ENCODE results near the gene THEM5.
"Not testable (repeated sequence)": the region's sequence is repeated elsewhere in the genome, so short reads cannot be mapped to it uniquely, and the experiment has no call there.

Gene THEM5, protein sequence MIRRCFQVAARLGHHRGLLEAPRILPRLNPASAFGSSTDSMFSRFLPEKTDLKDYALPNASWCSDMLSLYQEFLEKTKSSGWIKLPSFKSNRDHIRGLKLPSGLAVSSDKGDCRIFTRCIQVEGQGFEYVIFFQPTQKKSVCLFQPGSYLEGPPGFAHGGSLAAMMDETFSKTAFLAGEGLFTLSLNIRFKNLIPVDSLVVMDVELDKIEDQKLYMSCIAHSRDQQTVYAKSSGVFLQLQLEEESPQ

DNA sequence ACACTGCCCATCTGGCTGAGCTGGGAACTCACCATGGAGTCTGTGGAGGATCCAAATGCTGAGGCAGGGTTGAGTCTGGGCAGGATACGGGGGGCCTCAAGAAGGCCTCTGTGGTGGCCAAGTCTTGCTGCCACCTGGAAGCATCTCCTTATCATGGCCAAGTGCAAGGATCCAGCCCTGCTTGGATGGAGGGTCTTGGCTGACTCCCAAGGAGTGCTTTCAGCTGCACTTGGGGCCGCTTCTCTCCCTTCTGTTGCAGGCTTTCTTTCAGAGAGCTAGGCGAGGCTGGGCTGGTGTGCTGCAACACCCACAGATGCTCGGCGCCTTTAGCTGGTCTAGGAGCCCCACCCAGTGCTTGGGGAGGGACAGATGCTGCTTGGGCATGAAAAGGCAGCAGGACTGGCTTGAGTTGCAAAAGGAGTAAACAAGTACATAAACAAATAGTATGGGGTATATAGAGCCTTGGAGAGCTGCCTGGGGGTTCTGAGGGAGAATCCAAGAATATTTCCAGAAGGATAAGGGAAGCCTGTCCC, at the start of gene THEM5:
THEM5 (minus strand) TSS at position 302 of the 533 bp plus-strand sequence; CDS start at position 155, 147 bp downstream.
- no peak for DNase-seq (ENCODE audit: low spot score)

DNA sequence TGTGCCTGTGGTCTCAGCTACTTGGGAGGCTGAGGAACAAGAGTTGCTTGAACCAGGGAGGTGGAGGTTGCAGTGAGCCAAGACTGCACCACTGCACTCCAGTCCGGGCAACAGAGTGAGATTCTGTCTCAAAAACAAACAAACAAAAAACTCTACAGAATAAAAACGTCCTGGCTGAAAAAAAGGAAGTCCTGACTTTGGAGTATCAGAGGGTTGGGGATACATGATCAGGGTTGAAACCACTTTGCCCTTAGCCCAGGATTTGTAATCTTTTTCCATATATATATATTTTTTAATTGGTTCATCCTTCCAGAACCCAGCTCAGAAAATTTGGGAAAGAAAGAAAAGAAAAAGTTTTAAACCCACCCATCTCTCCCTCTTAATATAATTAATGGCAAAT, 49.3 kb upstream of the THEM5 start:
- no peak for DNase-seq (ENCODE audit: low spot score)

DNA sequence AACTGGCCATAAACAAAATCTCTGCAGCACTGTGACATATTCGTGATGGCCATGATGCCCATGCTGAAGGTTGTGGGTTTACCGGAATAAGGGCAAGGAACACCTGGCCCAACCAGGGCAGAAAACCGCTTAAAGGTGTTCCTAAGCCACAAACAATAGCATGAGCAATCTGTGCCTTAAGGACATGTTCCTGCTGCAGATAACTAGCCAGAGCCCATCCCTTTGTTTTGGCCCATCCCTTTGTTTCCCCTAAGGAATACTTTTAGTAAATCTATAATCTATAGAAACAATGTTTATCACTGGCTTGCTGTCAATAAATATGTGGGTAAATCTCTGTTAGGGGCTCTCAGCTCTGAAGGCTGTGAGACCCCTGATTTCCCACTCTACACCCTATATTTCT, 47.3 kb upstream of the THEM5 start:
- not testable (repeated sequence) for DNase-seq (ENCODE audit: low spot score)

DNA sequence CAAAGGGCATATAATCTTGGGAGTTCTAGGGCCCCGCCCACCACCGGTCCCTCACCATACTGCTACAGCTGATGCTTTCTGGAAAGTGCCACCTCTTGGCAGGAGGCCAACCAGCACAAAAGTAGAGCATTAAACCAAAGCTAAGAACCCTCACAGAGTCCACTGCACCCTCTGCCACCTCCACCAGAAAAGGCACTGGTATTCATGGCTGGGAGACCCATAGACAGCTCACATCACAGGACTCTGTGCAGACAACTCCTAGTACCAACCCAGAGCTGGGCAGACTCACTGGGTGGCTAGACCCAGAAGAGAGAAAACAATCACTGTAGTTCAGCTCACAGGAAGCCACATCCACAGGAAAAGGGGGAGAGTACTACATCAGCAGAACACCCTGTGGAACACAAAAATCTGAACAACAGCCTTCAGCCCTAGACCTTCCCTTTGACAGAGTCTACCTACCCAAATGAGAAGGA, 45.0 kb upstream of the THEM5 start:
- DNase-seq (ENCODE audit: low spot score), result no peak

DNA sequence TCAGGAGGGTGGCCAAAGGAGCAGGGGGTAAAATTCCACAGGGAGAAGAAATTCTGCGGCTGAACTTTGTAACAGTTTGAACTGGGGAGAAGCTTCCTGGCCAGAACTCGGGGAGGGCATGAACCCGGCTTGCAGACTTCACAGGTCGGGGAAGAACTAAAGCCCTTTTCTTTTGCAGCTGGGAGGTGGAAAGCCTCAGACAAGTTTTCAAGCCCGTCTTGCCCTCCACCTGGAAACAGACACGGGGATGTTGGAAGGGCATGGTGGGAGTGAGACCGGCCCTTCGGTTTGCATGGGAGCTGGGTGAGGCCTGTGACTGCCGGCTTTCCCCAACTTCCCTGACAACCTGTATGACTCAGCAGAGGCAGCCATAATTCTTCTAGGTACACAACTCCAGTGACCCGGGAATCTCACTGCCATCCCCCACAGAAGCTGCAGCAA, 44.5 kb upstream of the THEM5 start:
- no peak for DNase-seq (ENCODE audit: low spot score)

DNA sequence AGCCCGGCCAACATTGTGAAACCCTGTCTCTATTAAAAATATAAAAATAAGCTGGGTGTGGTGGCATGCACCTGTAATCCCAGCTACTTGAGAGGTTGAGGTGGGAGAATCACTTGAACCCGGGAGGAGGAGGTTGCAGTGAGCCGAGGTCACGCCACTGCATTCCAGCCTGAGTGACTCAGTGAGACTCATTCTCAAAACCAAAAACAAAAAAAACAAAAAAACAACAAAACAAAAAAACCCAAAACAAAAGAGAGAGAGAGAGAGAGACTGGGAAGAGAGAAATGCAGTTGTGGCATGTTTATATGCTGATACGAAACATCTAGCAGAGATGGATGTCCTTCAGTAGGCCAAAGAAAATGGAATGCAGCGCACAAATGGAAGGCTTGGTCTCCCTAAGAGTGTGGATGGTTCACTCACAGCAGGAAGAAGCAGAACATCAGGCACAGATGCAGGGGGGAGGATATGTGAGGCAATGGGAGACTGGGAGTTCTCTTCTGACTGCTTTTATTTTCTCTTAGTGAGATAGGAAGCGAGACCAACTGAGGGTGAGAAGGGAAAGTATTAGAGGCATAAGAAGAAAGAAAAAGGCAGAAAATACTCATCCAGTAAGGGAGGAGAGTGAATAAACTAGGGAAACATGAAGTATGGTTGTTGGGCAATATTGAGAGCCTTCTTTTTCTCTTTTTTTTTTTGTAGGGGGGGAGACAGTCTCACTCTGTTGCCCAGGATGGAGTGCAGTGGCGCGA, 39.8 kb upstream of the THEM5 start:
- no peak for DNase-seq (ENCODE audit: low spot score)

DNA sequence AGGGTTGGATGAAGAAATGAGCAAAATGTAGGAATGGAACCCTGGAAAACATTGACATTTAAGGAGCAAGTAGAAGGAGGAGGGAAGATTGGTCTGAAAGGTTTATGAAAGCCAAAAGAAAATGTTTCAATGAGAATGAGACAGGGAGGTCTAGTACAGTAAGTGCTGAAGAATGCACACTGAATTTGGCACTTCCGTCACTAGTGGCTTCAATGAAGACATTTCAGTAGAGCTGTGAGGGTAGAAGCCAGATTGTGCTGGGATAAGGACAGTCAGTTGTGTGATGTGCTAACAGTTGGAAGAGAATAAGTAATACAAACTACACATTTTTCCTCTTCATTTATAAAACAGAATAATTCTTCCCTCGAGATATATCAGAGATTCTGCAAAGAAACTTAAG, 38.7 kb upstream of the THEM5 start:
- DNase-seq (ENCODE audit: low spot score), result no peak

DNA sequence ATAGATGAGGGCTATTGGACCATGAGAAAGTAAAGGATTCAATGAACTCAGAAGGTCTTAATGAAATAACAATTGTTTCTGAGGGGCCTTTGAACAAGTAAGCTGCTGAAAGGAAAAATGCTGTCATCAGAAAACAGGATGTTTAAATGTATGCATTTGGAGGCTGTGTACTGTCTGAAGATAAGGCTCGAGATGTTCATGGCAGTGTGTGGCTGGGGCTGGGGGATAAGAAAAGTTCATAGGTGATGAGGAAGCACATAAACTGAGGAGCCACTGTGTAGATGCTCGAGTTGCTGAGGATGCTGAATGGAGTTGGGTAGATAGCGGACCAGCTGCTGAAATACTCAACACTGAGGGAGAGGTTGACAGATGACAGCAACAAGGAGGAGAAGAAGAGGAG, 38.0 kb upstream of the THEM5 start:
- no peak for DNase-seq (ENCODE audit: low spot score)

DNA sequence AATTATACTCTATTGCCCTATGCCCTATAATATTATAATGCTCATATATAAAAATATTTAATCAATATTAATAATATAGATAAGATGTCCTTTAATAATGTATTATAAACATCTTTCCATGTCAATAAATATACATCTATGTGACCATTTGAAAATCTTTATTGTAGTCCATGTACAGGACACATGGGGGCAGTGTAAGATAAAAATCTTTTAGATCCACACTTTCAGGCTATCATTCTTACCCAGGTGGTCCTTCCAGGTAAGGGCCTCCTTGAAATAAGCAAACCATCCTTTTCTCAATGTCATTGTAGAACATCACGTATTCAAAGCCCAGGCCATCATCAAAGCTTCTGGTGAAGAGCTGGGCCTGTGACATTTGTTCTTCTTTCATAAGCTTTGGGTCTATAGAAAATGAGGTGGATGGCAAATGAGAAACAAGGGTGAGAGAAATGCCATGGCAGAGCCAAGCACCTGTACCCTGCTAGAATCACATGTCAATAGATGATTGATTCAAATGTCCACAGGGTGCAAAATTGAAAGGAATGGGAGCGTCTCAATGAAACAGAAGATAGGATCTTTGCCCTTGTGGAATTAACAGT, 35.6 kb upstream of the THEM5 start:
- peak; percentile 53 for DNase-seq (ENCODE audit: low spot score)

DNA sequence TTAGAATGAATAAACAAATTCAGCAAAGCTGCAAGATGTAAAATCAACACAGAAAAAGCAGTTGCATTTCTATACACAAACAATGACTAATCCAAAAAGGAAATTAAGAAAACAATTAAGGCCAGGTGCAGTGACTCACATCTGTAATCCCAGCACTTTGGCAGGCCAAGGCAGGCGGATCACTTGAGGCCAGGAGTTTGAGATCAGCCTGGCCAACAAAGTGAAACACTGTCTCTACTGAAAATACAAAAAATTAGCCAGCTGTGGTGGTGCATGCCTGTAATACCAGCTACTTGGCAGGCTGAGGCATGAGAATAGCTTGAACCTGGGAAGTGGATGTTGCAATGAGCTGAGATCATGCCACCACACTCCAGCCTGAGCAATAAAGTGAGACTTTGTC, 33.5 kb upstream of the THEM5 start:
- no peak for DNase-seq (ENCODE audit: low spot score)

DNA sequence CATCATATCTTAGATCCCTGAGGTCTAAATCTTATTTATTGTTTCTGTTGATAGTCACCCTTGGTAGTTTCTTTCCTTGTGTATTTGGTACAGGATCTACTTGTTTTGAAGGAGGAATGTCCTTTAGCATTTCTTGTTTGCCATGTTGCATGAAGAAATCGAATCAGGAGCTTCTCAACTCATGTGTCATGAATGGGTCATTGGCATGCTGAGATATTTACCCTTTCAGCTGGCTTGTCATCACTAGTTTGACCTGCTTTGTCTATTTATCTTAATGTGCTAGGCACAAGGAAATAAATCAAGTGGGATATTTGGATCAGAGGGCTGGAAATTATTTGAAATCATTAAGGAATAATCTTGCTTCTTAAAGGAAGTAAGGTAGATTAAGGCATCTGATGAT, 32.0 kb upstream of the THEM5 start:
- DNase-seq (ENCODE audit: low spot score), result no peak

DNA sequence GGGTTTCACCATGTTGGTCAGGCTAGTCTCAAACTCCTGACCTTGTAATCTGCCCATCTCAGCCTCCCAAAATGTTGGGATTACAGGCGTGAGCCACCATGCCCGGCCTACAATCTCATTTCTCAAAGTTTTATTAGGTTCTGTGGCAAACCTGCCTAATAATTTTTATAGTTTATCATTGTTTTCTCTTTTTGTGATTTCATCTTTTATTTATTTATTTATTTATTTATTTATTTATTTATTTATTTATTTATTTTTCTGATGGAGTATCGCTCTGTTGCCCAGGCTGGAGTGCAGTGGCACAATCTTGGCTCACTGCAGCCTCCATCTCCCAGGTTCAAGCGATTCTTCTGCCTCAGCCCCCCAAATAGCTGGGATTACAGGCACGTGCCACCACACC, 31.4 kb upstream of the THEM5 start:
- not testable (repeated sequence) for DNase-seq (ENCODE audit: low spot score)

DNA sequence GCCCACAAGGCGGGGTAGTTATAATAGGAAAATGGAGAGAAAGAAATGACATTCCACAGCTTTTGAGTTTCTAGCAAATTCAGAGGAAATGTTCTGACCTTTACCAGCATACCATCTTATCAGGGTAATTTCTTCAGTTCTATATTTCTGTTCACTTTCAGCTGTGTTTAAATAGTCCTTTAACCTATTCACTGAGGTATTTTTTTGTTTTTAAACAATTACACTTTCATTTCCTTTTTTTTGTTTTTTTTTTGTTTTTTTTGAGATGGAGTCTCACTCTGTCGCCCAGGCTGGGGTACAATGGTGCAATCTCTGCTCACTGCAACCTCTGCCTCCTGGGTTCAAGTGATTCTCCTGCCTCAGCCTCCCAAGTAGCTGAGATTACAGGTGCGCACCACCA, 30.9 kb upstream of the THEM5 start:
- not testable (repeated sequence) for DNase-seq (ENCODE audit: low spot score)

DNA sequence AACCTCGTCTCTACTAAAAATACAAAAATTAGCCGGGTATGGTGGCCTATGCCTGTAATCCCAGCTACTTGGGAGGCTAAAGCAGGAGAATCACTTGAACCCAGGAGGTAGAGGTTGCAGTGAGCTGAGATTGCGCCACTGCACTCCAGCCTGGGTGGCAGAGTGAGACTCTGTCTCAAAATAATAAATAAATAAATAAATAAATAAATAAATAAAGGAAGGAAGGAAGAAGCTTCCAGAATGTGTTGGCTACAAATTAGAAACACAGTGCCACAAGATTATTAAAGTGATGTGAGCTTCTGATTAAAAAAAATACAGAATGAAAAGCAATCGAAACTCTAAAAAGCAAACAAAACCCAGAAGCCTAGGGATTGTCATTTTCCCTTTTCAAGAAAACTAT, 30.4 kb upstream of the THEM5 start:
- DNase-seq (ENCODE audit: low spot score), result not testable (repeated sequence)

DNA sequence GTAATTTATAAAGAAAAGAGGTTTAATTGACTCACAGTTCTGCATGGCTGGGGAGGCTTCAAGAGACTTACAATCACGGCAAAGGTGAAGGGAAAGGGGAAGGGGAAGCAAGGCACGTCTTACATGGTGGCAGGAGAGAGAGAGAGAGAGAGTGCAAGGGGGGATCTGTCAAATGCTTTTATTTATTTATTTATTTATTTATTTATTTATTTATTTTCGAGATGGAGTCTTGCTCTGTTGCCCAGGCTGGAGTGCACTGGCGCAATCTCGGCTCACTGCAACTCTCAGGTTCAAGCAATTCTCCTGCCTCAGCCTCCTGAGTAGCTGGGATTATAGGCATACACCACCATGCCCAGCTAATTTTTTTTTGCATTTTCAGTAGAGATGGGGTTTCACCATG, 29.4 kb upstream of the THEM5 start:
- not testable (repeated sequence) for DNase-seq (ENCODE audit: low spot score)

DNA sequence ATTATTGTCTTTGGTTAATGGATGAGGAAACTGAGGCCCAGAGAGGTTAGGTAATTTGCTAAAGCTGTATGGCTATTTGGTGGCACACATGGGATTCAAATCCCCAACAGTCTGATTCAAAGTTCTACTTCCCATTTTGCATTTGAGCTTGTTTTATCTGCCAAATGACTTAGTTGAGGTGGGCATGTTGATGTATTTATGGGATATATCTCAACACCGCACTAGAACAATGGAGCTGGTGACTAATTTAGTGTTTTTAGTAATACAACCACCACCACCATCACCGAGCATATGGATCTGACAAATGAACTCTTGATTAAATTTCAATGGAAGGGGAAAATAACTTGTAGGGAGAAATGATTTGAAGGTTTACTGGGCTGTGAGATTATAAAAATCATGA, 29.0 kb upstream of the THEM5 start:
- no peak for DNase-seq (ENCODE audit: low spot score)

DNA sequence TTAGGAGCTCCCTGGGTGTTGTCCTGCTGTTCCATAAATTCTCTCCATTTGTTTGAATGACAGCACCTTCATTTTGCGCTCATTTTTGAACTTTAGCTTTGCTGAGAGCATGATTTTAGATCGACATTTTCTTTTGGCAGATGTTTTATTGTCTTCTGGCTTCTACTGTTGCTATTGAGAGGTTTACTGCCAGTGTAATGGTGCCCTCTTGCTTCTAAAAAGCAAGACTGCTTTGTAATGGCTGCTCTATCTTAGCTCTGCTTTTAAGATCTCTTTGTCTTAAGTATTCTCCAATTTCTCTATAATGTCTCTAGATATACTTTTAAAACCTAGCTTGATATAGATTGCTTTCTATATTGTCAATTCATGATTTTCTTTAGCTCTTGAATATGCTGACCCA, 28.0 kb upstream of the THEM5 start:
- peak; percentile 21 for DNase-seq (ENCODE audit: low spot score)

DNA sequence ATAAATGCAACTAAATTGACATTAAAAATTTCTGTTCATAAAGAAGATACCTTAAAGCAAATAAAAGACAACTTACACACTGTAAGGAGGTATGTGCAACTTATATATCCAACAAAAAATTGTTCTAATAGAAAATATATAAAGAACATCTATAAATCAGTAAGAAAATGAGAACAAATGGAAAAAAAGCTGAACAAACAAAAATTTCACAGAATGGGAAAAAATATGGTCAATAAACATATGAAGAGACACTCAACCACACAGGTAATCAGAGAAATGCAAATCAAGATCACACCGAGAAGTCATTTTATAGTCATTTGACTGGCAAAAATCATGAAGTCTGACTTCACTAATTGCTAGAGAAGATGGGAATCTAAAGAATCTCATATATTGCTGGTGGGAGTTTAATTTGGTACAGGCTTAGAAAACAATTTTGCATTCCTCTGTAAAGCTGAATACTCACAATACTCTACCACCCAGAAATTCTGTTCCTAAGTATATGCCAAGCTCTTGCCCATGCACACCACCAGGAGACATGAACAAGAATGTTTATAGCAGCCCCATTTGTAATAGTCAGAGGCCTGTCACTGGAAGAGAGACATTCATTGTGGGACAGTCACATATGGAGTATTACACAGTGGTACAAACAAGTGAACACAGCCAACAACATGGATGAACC, 22.0 kb upstream of the THEM5 start:
- DNase-seq (ENCODE audit: low spot score), result no peak

DNA sequence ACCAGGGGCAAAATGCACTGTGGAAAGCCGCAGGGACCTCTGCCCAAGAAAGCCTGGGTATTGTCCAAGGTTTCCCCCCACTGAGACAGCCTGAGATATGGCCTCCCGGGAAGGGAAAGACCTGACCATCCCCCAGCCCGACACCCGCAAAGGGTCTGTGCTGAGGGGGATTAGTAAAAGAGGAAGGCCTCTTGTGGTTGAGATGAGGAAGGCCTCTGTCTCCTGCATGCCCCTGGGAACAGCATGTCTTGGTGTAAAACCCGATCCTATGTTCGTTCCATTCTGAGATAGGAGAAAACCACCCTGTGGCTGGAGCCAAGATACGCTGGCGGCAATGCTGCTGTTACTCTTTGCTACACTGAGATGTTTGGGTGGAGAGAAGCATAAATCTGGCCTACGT, 19.3 kb upstream of the THEM5 start:
- DNase-seq (ENCODE audit: low spot score), result not testable (repeated sequence)

DNA sequence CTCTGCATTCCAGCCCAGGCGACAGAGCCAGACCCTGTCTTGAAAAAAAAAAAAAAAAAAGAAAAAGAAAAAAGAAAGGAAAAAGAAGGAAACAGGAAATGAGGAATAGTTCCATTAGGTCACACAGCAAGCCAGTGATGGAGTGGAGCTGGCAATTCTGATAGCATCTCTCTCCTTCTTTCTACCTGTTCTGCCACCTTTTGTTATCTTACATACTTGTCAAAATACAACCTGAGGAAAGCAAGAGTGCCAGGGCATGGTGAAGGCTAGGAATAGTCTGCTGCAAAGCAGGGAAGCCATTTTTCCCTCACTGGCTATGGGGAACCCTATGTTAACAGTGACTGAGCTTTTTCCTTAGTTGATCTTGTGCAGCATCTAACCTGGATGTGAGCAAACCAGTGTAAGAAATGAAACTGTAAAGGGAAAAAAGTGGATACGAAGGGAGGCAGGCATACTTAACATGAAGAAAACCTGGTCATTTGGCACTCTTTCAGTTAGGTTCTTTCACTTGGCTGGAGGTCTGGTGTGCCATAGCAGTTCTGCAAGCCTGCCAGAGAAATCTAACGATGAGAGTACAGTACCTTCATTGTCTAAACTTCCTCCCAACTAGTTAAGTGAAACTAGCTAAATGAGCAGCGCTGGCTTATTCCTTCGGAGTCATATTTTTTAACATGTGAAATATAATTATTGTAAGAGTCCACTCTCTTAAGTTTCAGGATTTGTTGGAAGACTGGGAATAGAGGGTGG, 17.9 kb upstream of the THEM5 start:
- DNase-seq (ENCODE audit: low spot score), result no peak

DNA sequence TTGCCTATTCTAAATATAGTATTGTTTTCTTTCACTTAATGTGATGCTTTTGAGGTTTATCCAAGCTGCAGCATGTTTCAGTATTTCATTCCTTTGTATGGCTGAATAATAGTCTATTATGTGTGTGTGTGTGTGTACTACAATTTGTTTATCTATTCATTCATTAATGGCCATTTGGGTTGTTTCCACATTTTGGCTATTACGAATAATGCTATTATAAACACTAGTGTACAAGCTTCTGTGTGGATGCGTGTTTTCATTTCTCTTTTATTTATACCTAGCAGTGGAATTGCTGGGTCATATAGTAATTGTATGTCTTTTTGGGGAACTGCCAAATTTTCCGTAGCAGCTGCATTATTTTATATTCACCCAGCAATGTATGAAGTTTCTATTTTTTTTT, 15.0 kb upstream of the THEM5 start:
- DNase-seq (ENCODE audit: low spot score), result no peak

Measured in NAMALWA (cell line).